ENCODE measurements around the gene TREH. TPM values are rescaled to one million over a fixed set of nuclear protein-coding genes. Genes with fewer than 3 reads are reported as not detected.

Gene TREH
- total and polyA plus RNA-seq, 2 donors: 0.39 TPM; not detected in 1

GRCh38 chr11:118657238-118657637, 22.2 kb downstream of the TREH start:
- H3K36me3 ChIP-seq (ENCODE audit: control insufficient read depth in 2 of 2, insufficient read depth in 2 of 2, low read length in 1 of 2): no peaks in the 10 kb centered on the region
- H3K27ac ChIP-seq (ENCODE audit: low read depth in 1 of 2, low read length in 1 of 2): no peak overlapping the region

GRCh38 chr11:118656563-118657165, 22.8 kb downstream of the TREH start:
- no peak for DNase-seq (ENCODE audit: low read depth in 6 of 9, low spot score in 9 of 9)
- Histone ChIP-seq H3K4me1 (ENCODE audit: control insufficient read depth in 2 of 2, insufficient read depth in 2 of 2, low read length in 2 of 2) (peaks cover 16 to 24% of the 10 kb centered on the region in 2 donors), H3K9me3 (ENCODE audit: control insufficient read depth in 2 of 2, insufficient read depth in 1 of 2, low read length in 1 of 2) (no peaks in the 10 kb centered on the region), H3K27me3 (ENCODE audit: control insufficient read depth in 2 of 2, insufficient read depth in 1 of 2, low read length in 1 of 2) (no peaks in the 10 kb centered on the region), H3K4me3 (ENCODE audit: low read length in 2 of 2) (no peak overlapping the region), H3K36me3 (ENCODE audit: control insufficient read depth in 2 of 2, insufficient read depth in 2 of 2, low read length in 1 of 2) (no peaks in the 10 kb centered on the region), H3K27ac (ENCODE audit: low read depth in 1 of 2, low read length in 1 of 2) (no peak overlapping the region)
- over 99% methylated on average over 5 of the region's 5 CpGs for WGBS

More at GRCh38 chr11:118657238-118657637, 22.2 kb downstream of the TREH start:
- H3K4me3 ChIP-seq (ENCODE audit: low read length in 2 of 2): no peak overlapping the region
- DNase-seq (ENCODE audit: low read depth in 6 of 9, low spot score in 9 of 9): no peak
- H3K4me1 ChIP-seq (ENCODE audit: control insufficient read depth in 2 of 2, insufficient read depth in 2 of 2, low read length in 2 of 2): peaks cover 15 to 21% of the 10 kb centered on the region in 2 donors
- H3K27me3 ChIP-seq (ENCODE audit: control insufficient read depth in 2 of 2, insufficient read depth in 1 of 2, low read length in 1 of 2): no peaks in the 10 kb centered on the region
- 97% methylated on average over 2 of the region's 2 CpGs for WGBS
- no peaks in the 10 kb centered on the region for H3K9me3 ChIP-seq (ENCODE audit: control insufficient read depth in 2 of 2, insufficient read depth in 1 of 2, low read length in 1 of 2)

- Histone ChIP-seq H3K4me3 (ENCODE audit: low read length in 2 of 2) (no peak overlapping the region), H3K27me3 (ENCODE audit: control insufficient read depth in 2 of 2, insufficient read depth in 1 of 2, low read length in 1 of 2) (no peaks in the 10 kb centered on the region), H3K9me3 (ENCODE audit: control insufficient read depth in 2 of 2, insufficient read depth in 1 of 2, low read length in 1 of 2) (no peaks in the 10 kb centered on the region), H3K27ac (ENCODE audit: low read depth in 1 of 2, low read length in 1 of 2) (no peak overlapping the region), H3K36me3 (ENCODE audit: control insufficient read depth in 2 of 2, insufficient read depth in 2 of 2, low read length in 1 of 2) (no peaks in the 10 kb centered on the region), H3K4me1 (ENCODE audit: control insufficient read depth in 2 of 2, insufficient read depth in 2 of 2, low read length in 2 of 2) (peaks cover 16 to 24% of the 10 kb centered on the region in 2 donors)
- no peak for DNase-seq (ENCODE audit: low read depth in 6 of 9, low spot score in 9 of 9)
- 97% methylated on average over 7 of the region's 7 CpGs for WGBS
Measured at GRCh38 chr11:118655486-118656190, 23.8 kb downstream of the TREH start.

GRCh38 chr11:118653684-118654390, 25.6 kb downstream of the TREH start:
- Histone ChIP-seq H3K4me1 (ENCODE audit: control insufficient read depth in 2 of 2, insufficient read depth in 2 of 2, low read length in 2 of 2) (peaks cover 14 to 17% of the 10 kb centered on the region in 2 donors), H3K4me3 (ENCODE audit: low read length in 2 of 2) (no peak overlapping the region), H3K27ac (ENCODE audit: low read depth in 1 of 2, low read length in 1 of 2) (no peak overlapping the region), H3K9me3 (ENCODE audit: control insufficient read depth in 2 of 2, insufficient read depth in 1 of 2, low read length in 1 of 2) (no peaks in the 10 kb centered on the region), H3K27me3 (ENCODE audit: control insufficient read depth in 2 of 2, insufficient read depth in 1 of 2, low read length in 1 of 2) (no peaks in the 10 kb centered on the region), H3K36me3 (ENCODE audit: control insufficient read depth in 2 of 2, insufficient read depth in 2 of 2, low read length in 1 of 2) (no peaks in the 10 kb centered on the region)
- DNase-seq (ENCODE audit: low read depth in 6 of 9, low spot score in 9 of 9): no peak
- WGBS: 99% methylated on average over 8 of the region's 8 CpGs

- no peaks in the 10 kb centered on the region for H3K9me3 ChIP-seq (ENCODE audit: control insufficient read depth in 2 of 2, insufficient read depth in 1 of 2, low read length in 1 of 2)
- no peaks in the 10 kb centered on the region for H3K27me3 ChIP-seq (ENCODE audit: control insufficient read depth in 2 of 2, insufficient read depth in 1 of 2, low read length in 1 of 2)
- DNase-seq (ENCODE audit: low read depth in 6 of 9, low spot score in 9 of 9): peak in 3 of 9 donors; percentile 6 to 47 (median 25)
- 17% methylated on average over 4 of the region's 4 CpGs for WGBS
- no peaks in the 10 kb centered on the region for H3K36me3 ChIP-seq (ENCODE audit: control insufficient read depth in 2 of 2, insufficient read depth in 2 of 2, low read length in 1 of 2)
- H3K4me1 ChIP-seq (ENCODE audit: control insufficient read depth in 2 of 2, insufficient read depth in 2 of 2, low read length in 2 of 2): peaks cover 13 to 14% of the 10 kb centered on the region in 2 donors
- H3K27ac ChIP-seq (ENCODE audit: low read depth in 1 of 2, low read length in 1 of 2): no peak overlapping the region
- no peak overlapping the region for H3K4me3 ChIP-seq (ENCODE audit: low read length in 2 of 2)
Measured at GRCh38 chr11:118652681-118653181, 26.7 kb downstream of the TREH start.

GRCh38 chr11:118651820-118652219, 27.6 kb downstream of the TREH start:
- no peak for DNase-seq (ENCODE audit: low read depth in 6 of 9, low spot score in 9 of 9)
- peaks cover 13 to 14% of the 10 kb centered on the region in 2 donors for H3K4me1 ChIP-seq (ENCODE audit: control insufficient read depth in 2 of 2, insufficient read depth in 2 of 2, low read length in 2 of 2)
- H3K9me3 ChIP-seq (ENCODE audit: control insufficient read depth in 2 of 2, insufficient read depth in 1 of 2, low read length in 1 of 2): no peaks in the 10 kb centered on the region
- no peak overlapping the region for H3K27ac ChIP-seq (ENCODE audit: low read depth in 1 of 2, low read length in 1 of 2)
- H3K4me3 ChIP-seq (ENCODE audit: low read length in 2 of 2): no peak overlapping the region
- H3K36me3 ChIP-seq (ENCODE audit: control insufficient read depth in 2 of 2, insufficient read depth in 2 of 2, low read length in 1 of 2): no peaks in the 10 kb centered on the region
- WGBS: 97% methylated on average over 3 of the region's 3 CpGs
- H3K27me3 ChIP-seq (ENCODE audit: control insufficient read depth in 2 of 2, insufficient read depth in 1 of 2, low read length in 1 of 2): no peaks in the 10 kb centered on the region

- no peak overlapping the region for H3K4me3 ChIP-seq (ENCODE audit: low read length in 2 of 2)
- H3K4me1 ChIP-seq (ENCODE audit: control insufficient read depth in 2 of 2, insufficient read depth in 2 of 2, low read length in 2 of 2): peaks cover 13 to 14% of the 10 kb centered on the region in 2 donors
- no peaks in the 10 kb centered on the region for H3K36me3 ChIP-seq (ENCODE audit: control insufficient read depth in 2 of 2, insufficient read depth in 2 of 2, low read length in 1 of 2)
- no peak overlapping the region for H3K27ac ChIP-seq (ENCODE audit: low read depth in 1 of 2, low read length in 1 of 2)
- no peak for DNase-seq (ENCODE audit: low read depth in 6 of 9, low spot score in 9 of 9)
- WGBS: 97% methylated on average over 8 of the region's 8 CpGs
- H3K27me3 ChIP-seq (ENCODE audit: control insufficient read depth in 2 of 2, insufficient read depth in 1 of 2, low read length in 1 of 2): no peaks in the 10 kb centered on the region
- no peaks in the 10 kb centered on the region for H3K9me3 ChIP-seq (ENCODE audit: control insufficient read depth in 2 of 2, insufficient read depth in 1 of 2, low read length in 1 of 2)
Measured at GRCh38 chr11:118650366-118650765, 29.1 kb downstream of the TREH start.

GRCh38 chr11:118649941-118650340, 29.5 kb downstream of the TREH start:
- WGBS: 98% methylated on average over 10 of the region's 10 CpGs
- no peak for DNase-seq (ENCODE audit: low read depth in 6 of 9, low spot score in 9 of 9)

GRCh38 chr11:118648291-118648690, 31.2 kb downstream of the TREH start:
- WGBS: 89% methylated on average over 5 of the region's 5 CpGs
- Histone ChIP-seq H3K36me3 (ENCODE audit: control insufficient read depth in 2 of 2, insufficient read depth in 2 of 2, low read length in 1 of 2) (no peaks in the 10 kb centered on the region), H3K27ac (ENCODE audit: low read depth in 1 of 2, low read length in 1 of 2) (no peak overlapping the region), H3K4me1 (ENCODE audit: control insufficient read depth in 2 of 2, insufficient read depth in 2 of 2, low read length in 2 of 2) (peaks cover 12 to 13% of the 10 kb centered on the region in 2 donors), H3K27me3 (ENCODE audit: control insufficient read depth in 2 of 2, insufficient read depth in 1 of 2, low read length in 1 of 2) (no peaks in the 10 kb centered on the region), H3K9me3 (ENCODE audit: control insufficient read depth in 2 of 2, insufficient read depth in 1 of 2, low read length in 1 of 2) (no peaks in the 10 kb centered on the region), H3K4me3 (ENCODE audit: low read length in 2 of 2) (no peak overlapping the region)
- no peak for DNase-seq (ENCODE audit: low read depth in 6 of 9, low spot score in 9 of 9)

More at GRCh38 chr11:118649941-118650340, 29.5 kb downstream of the TREH start:
- no peaks in the 10 kb centered on the region for H3K36me3 ChIP-seq (ENCODE audit: control insufficient read depth in 2 of 2, insufficient read depth in 2 of 2, low read length in 1 of 2)
- H3K27me3 ChIP-seq (ENCODE audit: control insufficient read depth in 2 of 2, insufficient read depth in 1 of 2, low read length in 1 of 2): no peaks in the 10 kb centered on the region
- H3K27ac ChIP-seq (ENCODE audit: low read depth in 1 of 2, low read length in 1 of 2): no peak overlapping the region
- no peak overlapping the region for H3K4me3 ChIP-seq (ENCODE audit: low read length in 2 of 2)
- H3K4me1 ChIP-seq (ENCODE audit: control insufficient read depth in 2 of 2, insufficient read depth in 2 of 2, low read length in 2 of 2): peaks cover 13 to 14% of the 10 kb centered on the region in 2 donors
- H3K9me3 ChIP-seq (ENCODE audit: control insufficient read depth in 2 of 2, insufficient read depth in 1 of 2, low read length in 1 of 2): no peaks in the 10 kb centered on the region
